Measurements from ENCODE around the gene OR9I1. TPM values are rescaled to one million over a fixed set of nuclear protein-coding genes. Genes with fewer than 3 reads are reported as not detected.

OR9I1 gene
- total and polyA plus RNA-seq, 10 of the 15 experiments (the other 5 are each of a cell fraction or from before 2014, with no cell fraction given), result not detected

GRCh38 chr11:58068655-58069054, 56.7 kb downstream of the OR9I1 start (continued):
- no peak for TF ChIP-seq SMAD5 (IDR thresholded peaks at IDR 0.05; ENCODE audit: low read depth)
- no peak for TF ChIP-seq TCF7 (IDR thresholded peaks at IDR 0.05; ENCODE audit: borderline replicate concordance)

GRCh38 chr11:58067685-58068084, 57.6 kb downstream of the OR9I1 start:
- no TSS peak for BruUV-seq (replicated peaks)
- TF ChIP-seq CBX5 (IDR thresholded peaks at IDR 0.05; ENCODE audit: low read depth) (no peak), RB1 (IDR thresholded peaks at IDR 0.05; ENCODE audit: borderline replicate concordance) (no peak), RAD51 (IDR thresholded peaks at IDR 0.05) (no peak)
- TF ChIP-seq, protein P1, sequence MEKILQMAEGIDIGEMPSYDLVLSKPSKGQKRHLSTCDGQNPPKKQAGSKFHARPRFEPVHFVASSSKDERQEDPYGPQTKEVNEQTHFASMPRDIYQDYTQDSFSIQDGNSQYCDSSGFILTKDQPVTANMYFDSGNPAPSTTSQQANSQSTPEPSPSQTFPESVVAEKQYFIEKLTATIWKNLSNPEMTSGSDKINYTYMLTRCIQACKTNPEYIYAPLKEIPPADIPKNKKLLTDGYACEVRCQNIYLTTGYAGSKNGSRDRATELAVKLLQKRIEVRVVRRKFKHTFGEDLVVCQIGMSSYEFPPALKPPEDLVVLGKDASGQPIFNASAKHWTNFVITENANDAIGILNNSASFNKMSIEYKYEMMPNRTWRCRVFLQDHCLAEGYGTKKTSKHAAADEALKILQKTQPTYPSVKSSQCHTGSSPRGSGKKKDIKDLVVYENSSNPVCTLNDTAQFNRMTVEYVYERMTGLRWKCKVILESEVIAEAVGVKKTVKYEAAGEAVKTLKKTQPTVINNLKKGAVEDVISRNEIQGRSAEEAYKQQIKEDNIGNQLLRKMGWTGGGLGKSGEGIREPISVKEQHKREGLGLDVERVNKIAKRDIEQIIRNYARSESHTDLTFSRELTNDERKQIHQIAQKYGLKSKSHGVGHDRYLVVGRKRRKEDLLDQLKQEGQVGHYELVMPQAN (conservative IDR thresholded peaks at IDR 0.05), result no peak
- no peak for ATAC-seq
- ChIA-PET CTCF (no interaction called here), POLR2A (no interaction called here), RAD21 (ENCODE audit: unreplicated experiment) (no interaction called here), SMC1A (ENCODE audit: uncharacterized antibody, unreplicated experiment) (no interaction called here)
- H2AFZ ChIP-seq (ENCODE audit: control insufficient read depth, low read depth, low read length), result no peak overlapping the region
- no peak for FAIRE-seq
- no peaks in the 10 kb centered on the region for H4K20me1 ChIP-seq (ENCODE audit: control insufficient read depth, insufficient read depth)
- no peak overlapping the region for H3K4me2 ChIP-seq (ENCODE audit: control insufficient read depth, insufficient read depth)
- no peaks in the 10 kb centered on the region for H3K27me3 ChIP-seq (replicated peaks in 1 of 2; ENCODE audit: control insufficient read depth in 2 of 2, insufficient read depth in 2 of 2, low read length in 1 of 2)
- intact Hi-C loops (cut with micrococcal nuclease; ENCODE audit: unreplicated experiment) (no loop called here), in situ Hi-C loops (cut with MboI) (no loop called here)
- no peak overlapping the region for H3K9ac ChIP-seq (ENCODE audit: control insufficient read depth, insufficient read depth, low read length)
- H3K4me1 ChIP-seq (ENCODE audit: control insufficient read depth, insufficient read depth, low read length), result no peaks in the 10 kb centered on the region
- no peak for DNase-seq (ENCODE audit: low read depth, low spot score)
- 36% methylated on average over 5 of the region's 5 CpGs for WGBS (ENCODE audit: insufficient coverage, insufficient replicate concordance, low lambda C conversion rate, missing lambda C conversion rate)
- H3K4me3 ChIP-seq, result no peak overlapping the region
- no peak overlapping the region for H3K27ac ChIP-seq (ENCODE audit: control insufficient read depth, insufficient read depth)
- H3K36me3 ChIP-seq (ENCODE audit: control insufficient read depth in 2 of 2, insufficient read depth in 2 of 2, low read length in 1 of 2), result no peaks in the 10 kb centered on the region
- no peaks in the 10 kb centered on the region for H3K79me2 ChIP-seq (ENCODE audit: control insufficient read depth, insufficient read depth, low read length)
- H3K9me3 ChIP-seq (replicated peaks; ENCODE audit: control insufficient read depth, insufficient read depth, low read length), result no peaks in the 10 kb centered on the region

Other genes with a start within 250 kb of the OR9I1 start
Only the 7 nearest of the 8 such genes appear.
- gene OR9Q1, start 101.6 kb downstream of the OR9I1 start, total RNA-seq (2014; rRNA removed), result not detected in 2 replicates
- gene OR9Q1, start 101.6 kb downstream of the OR9I1 start, total RNA-seq (2014; rRNA removed; fragmentation: Illumina TruSeq; extraction: Trizol), result not detected in 2 replicates
- gene OR9Q1, start 101.6 kb downstream of the OR9I1 start, total RNA-seq (2021), result not detected in 2 replicates
- gene OR9Q1, start 101.6 kb downstream of the OR9I1 start, polyA plus RNA-seq (2011; rRNA removed), result not detected in 2 replicates
- not detected in 2 replicates for gene OR9Q1, start 101.6 kb downstream of the OR9I1 start, polyA plus RNA-seq (2014; fragmentation: Illumina TruSeq; extraction: Trizol)
- not detected for gene OR9Q1, start 101.6 kb downstream of the OR9I1 start, polyA plus RNA-seq (2014; fragmentation: Nextera tagmentation; extraction: Ambion mirVana)
- not detected in 2 replicates for gene OR9Q1, start 101.6 kb downstream of the OR9I1 start, polyA plus RNA-seq (2014; rRNA removed)
- not detected for gene OR9Q1, start 101.6 kb downstream of the OR9I1 start, polyA plus RNA-seq (2016; fragmentation: Nextera tagmentation; extraction: Ambion mirVana)
- gene OR6Q1, start 94.6 kb downstream of the OR9I1 start, total RNA-seq (2014; rRNA removed), result not detected in 2 replicates
- gene OR6Q1, start 94.6 kb downstream of the OR9I1 start, total RNA-seq (2014; rRNA removed; fragmentation: Illumina TruSeq; extraction: Trizol), result not detected in 2 replicates
- not detected in 2 replicates for gene OR6Q1, start 94.6 kb downstream of the OR9I1 start, total RNA-seq (2021)
- gene OR6Q1, start 94.6 kb downstream of the OR9I1 start, polyA plus RNA-seq (2011; rRNA removed), result not detected in 2 replicates
- not detected in 2 replicates for gene OR6Q1, start 94.6 kb downstream of the OR9I1 start, polyA plus RNA-seq (2014; fragmentation: Illumina TruSeq; extraction: Trizol)
- not detected for gene OR6Q1, start 94.6 kb downstream of the OR9I1 start, polyA plus RNA-seq (2014; fragmentation: Nextera tagmentation; extraction: Ambion mirVana)
- not detected in 2 replicates for gene OR6Q1, start 94.6 kb downstream of the OR9I1 start, polyA plus RNA-seq (2014; rRNA removed)
- gene OR6Q1, start 94.6 kb downstream of the OR9I1 start, polyA plus RNA-seq (2016; fragmentation: Nextera tagmentation; extraction: Ambion mirVana), result not detected
- not detected in 2 replicates for gene OR9Q2, start 63.5 kb upstream of the OR9I1 start, total RNA-seq (2014; rRNA removed)
- gene OR9Q2, start 63.5 kb upstream of the OR9I1 start, total RNA-seq (2014; rRNA removed; fragmentation: Illumina TruSeq; extraction: Trizol), result not detected in 2 replicates
- not detected in 2 replicates for gene OR9Q2, start 63.5 kb upstream of the OR9I1 start, total RNA-seq (2021)
- gene OR9Q2, start 63.5 kb upstream of the OR9I1 start, polyA plus RNA-seq (2011; rRNA removed), result 0.05 TPM in 1 of 2 replicates, not detected in the other
- gene OR9Q2, start 63.5 kb upstream of the OR9I1 start, polyA plus RNA-seq (2014; fragmentation: Illumina TruSeq; extraction: Trizol), result not detected in 2 replicates
- not detected for gene OR9Q2, start 63.5 kb upstream of the OR9I1 start, polyA plus RNA-seq (2014; fragmentation: Nextera tagmentation; extraction: Ambion mirVana)
- gene OR9Q2, start 63.5 kb upstream of the OR9I1 start, polyA plus RNA-seq (2014; rRNA removed), result not detected in 2 replicates
- gene OR9Q2, start 63.5 kb upstream of the OR9I1 start, polyA plus RNA-seq (2016; fragmentation: Nextera tagmentation; extraction: Ambion mirVana), result not detected
- gene OR1S2, start 78.6 kb upstream of the OR9I1 start, total RNA-seq (2014; rRNA removed), result not detected in 2 replicates
- gene OR1S2, start 78.6 kb upstream of the OR9I1 start, total RNA-seq (2014; rRNA removed; fragmentation: Illumina TruSeq; extraction: Trizol), result not detected in 2 replicates
- gene OR1S2, start 78.6 kb upstream of the OR9I1 start, total RNA-seq (2021), result not detected in 2 replicates
- gene OR1S2, start 78.6 kb upstream of the OR9I1 start, polyA plus RNA-seq (2011; rRNA removed), result not detected in 2 replicates
- gene OR1S2, start 78.6 kb upstream of the OR9I1 start, polyA plus RNA-seq (2014; fragmentation: Illumina TruSeq; extraction: Trizol), result not detected in 2 replicates
- gene OR1S2, start 78.6 kb upstream of the OR9I1 start, polyA plus RNA-seq (2014; fragmentation: Nextera tagmentation; extraction: Ambion mirVana), result not detected
- not detected in 2 replicates for gene OR1S2, start 78.6 kb upstream of the OR9I1 start, polyA plus RNA-seq (2014; rRNA removed)
- not detected for gene OR1S2, start 78.6 kb upstream of the OR9I1 start, polyA plus RNA-seq (2016; fragmentation: Nextera tagmentation; extraction: Ambion mirVana)
- not detected in 2 replicates for gene OR1S1, start 87.2 kb upstream of the OR9I1 start, total RNA-seq (2014; rRNA removed)
- gene OR1S1, start 87.2 kb upstream of the OR9I1 start, total RNA-seq (2014; rRNA removed; fragmentation: Illumina TruSeq; extraction: Trizol), result not detected in 2 replicates
- not detected in 2 replicates for gene OR1S1, start 87.2 kb upstream of the OR9I1 start, total RNA-seq (2021)
- gene OR1S1, start 87.2 kb upstream of the OR9I1 start, polyA plus RNA-seq (2011; rRNA removed), result not detected in 2 replicates
- gene OR1S1, start 87.2 kb upstream of the OR9I1 start, polyA plus RNA-seq (2014; fragmentation: Illumina TruSeq; extraction: Trizol), result not detected in 2 replicates
- not detected for gene OR1S1, start 87.2 kb upstream of the OR9I1 start, polyA plus RNA-seq (2014; fragmentation: Nextera tagmentation; extraction: Ambion mirVana)
- not detected in 2 replicates for gene OR1S1, start 87.2 kb upstream of the OR9I1 start, polyA plus RNA-seq (2014; rRNA removed)
- gene OR1S1, start 87.2 kb upstream of the OR9I1 start, polyA plus RNA-seq (2016; fragmentation: Nextera tagmentation; extraction: Ambion mirVana), result not detected
- gene OR10Q1, start 103.4 kb upstream of the OR9I1 start, total RNA-seq (2014; rRNA removed), result not detected in 2 replicates
- not detected in 2 replicates for gene OR10Q1, start 103.4 kb upstream of the OR9I1 start, total RNA-seq (2014; rRNA removed; fragmentation: Illumina TruSeq; extraction: Trizol)
- not detected in 2 replicates for gene OR10Q1, start 103.4 kb upstream of the OR9I1 start, total RNA-seq (2021)
- gene OR10Q1, start 103.4 kb upstream of the OR9I1 start, polyA plus RNA-seq (2011; rRNA removed), result not detected in 2 replicates
- gene OR10Q1, start 103.4 kb upstream of the OR9I1 start, polyA plus RNA-seq (2014; fragmentation: Illumina TruSeq; extraction: Trizol), result not detected in 2 replicates
- not detected for gene OR10Q1, start 103.4 kb upstream of the OR9I1 start, polyA plus RNA-seq (2014; fragmentation: Nextera tagmentation; extraction: Ambion mirVana)
- gene OR10Q1, start 103.4 kb upstream of the OR9I1 start, polyA plus RNA-seq (2014; rRNA removed), result not detected in 2 replicates
- not detected for gene OR10Q1, start 103.4 kb upstream of the OR9I1 start, polyA plus RNA-seq (2016; fragmentation: Nextera tagmentation; extraction: Ambion mirVana)
- gene OR10W1, start 142.7 kb upstream of the OR9I1 start, total RNA-seq (2014; rRNA removed), result not detected in 2 replicates
- not detected in 2 replicates for gene OR10W1, start 142.7 kb upstream of the OR9I1 start, total RNA-seq (2014; rRNA removed; fragmentation: Illumina TruSeq; extraction: Trizol)
- gene OR10W1, start 142.7 kb upstream of the OR9I1 start, total RNA-seq (2021), result not detected in 2 replicates
- not detected in 2 replicates for gene OR10W1, start 142.7 kb upstream of the OR9I1 start, polyA plus RNA-seq (2011; rRNA removed)
- gene OR10W1, start 142.7 kb upstream of the OR9I1 start, polyA plus RNA-seq (2014; fragmentation: Illumina TruSeq; extraction: Trizol), result not detected in 2 replicates
- gene OR10W1, start 142.7 kb upstream of the OR9I1 start, polyA plus RNA-seq (2014; fragmentation: Nextera tagmentation; extraction: Ambion mirVana), result not detected
- gene OR10W1, start 142.7 kb upstream of the OR9I1 start, polyA plus RNA-seq (2014; rRNA removed), result not detected in 2 replicates
- not detected for gene OR10W1, start 142.7 kb upstream of the OR9I1 start, polyA plus RNA-seq (2016; fragmentation: Nextera tagmentation; extraction: Ambion mirVana)

Measured in GM12878 (cell line).